Left lung (tissue), 10 donors: Measurements from ENCODE around the gene PPP1R14B. TPM values are rescaled to one million over a fixed set of nuclear protein-coding genes. Genes with fewer than 3 reads are reported as not detected.

Source experiments
- ATAC-seq: fragments of 200-7000 bp; cut with Tn5 transposase; one replicate; pipeline ENCODE4 v1.9.1; 2020; ENCODE audit warnings: moderate library complexity
- DNase-seq, 4 donors: peaks; one replicate each; pipeline ENCODE4 v3.0.0-alpha.2; 2013 to 2020
- H3K27ac ChIP-seq, 2 donors: fragments of 200-600 bp; sonication (generic) in 1 of 2; one replicate each; pipeline versions ENCODE4 v1.5.0 to v1.8.0; 2020 to 2021
- H3K27me3 ChIP-seq, 2 donors: fragments of 200-600 bp; sonication (generic) in 1 of 2; one replicate each; pipeline versions ENCODE4 v1.5.0 to v1.8.0; 2020 to 2021
- H3K36me3 ChIP-seq, 2 donors: fragments of 200-600 bp; sonication (generic) in 1 of 2; one replicate each; pipeline versions ENCODE4 v1.5.0 to v1.8.0; 2020 to 2021
- H3K4me1 ChIP-seq, 2 donors: fragments of 200-600 bp; one replicate each; pipeline ENCODE4 v1.8.0; 2021
- H3K4me3 ChIP-seq, 2 donors: fragments of 200-600 bp; sonication (generic) in 1 of 2; one replicate each; pipeline versions ENCODE4 v1.5.0 to v1.8.0; 2020 to 2021; ENCODE audit warnings: mild to moderate bottlenecking in 1 of 2
- H3K9me3 ChIP-seq, 2 donors: fragments of 200-600 bp; sonication (generic) in 1 of 2; one replicate each; pipeline versions ENCODE4 v1.5.0 to v1.8.0; 2020 to 2021
- intact Hi-C, 2 donors: fragments of 100-400 bp; cut with DNase I; formaldehyde crosslinking; loops; one replicate each; pipeline versions ENCODE4 v1.11.2 to v1.14.2; 2022
- polyA plus RNA-seq, 6 donors: library from polyadenylated mRNA; unstranded; fragments of 120-200 nt; gene quantifications; one replicate each; pipeline ENCODE4 v1.2.1, GENCODE V29; 2013; ENCODE audit not compliant: insufficient read length in 6 of 6
- total RNA-seq, 2 donors: library from RNA; stranded (reverse); fragmentation: NEBNext Ultra II Directional; extraction: Animal tissue kit (Norgen Biotek cat#: 25700); gene quantifications; one replicate each; pipeline ENCODE4 v1.2.1, GENCODE V29; 2021
- TF ChIP-seq, protein P1 (sequence below), 2 donors: fragments of 200-600 bp; sonication (generic) in 1 of 2; IDR thresholded peaks; one replicate each; pipeline versions ENCODE4 v1.5.0 to v1.8.0; 2021; ENCODE audit warnings: antibody characterized with exemption in 2 of 2
- donor health status: DM: no; HTN: yes; CAD: no.
- donor health status: DM: no; HTN: no; CAD: no.

Gene PPP1R14B
- total and polyA plus RNA-seq, 8 donors: 56.7 to 200 (median 83.4) TPM

DNA sequence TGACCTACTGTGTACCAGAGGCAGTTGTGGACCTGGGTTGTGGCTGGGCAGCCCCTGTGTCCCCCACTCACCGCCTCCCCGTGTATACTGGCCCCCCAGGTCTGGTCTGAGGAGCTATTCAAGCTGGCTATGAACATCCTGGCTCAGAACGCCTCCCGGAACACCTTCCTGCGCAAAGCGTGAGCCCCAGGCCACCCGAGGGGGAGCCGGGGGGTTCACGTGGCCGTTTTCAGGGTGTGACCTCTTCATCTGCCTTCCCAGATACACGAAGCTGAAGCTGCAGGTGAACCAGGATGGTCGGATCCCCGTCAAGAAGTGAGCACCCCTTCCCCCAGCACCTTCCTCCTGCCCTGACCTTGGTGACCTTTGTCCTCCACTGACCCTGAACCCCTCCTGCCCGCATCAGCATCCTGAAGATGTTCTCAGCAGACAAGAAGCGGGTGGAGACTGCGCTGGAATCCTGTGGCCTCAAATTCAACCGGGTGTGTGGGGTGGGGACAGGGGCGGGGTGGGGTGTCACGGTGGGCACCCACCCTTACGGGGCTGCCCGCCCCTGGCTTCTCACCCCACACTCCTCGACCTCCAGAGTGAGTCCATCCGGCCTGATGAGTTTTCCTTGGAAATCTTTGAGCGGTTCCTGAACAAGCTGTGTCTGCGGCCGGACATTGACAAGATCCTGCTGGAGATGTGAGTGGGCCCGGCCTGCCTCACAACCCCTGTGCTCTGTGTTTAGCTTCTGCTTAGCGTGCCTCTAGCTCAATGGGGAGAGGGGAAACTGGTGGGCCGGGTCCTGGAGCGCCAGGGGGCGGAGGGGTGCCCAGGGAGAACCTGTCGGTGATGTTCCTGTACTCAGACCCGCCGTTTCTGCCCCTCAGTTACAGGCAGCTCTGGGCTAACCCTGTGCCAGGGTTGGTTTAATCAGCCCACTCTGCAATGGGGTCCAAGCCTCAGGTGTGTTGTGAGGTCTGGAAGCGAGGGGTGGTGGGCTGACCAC is 8.7 kb upstream of the PPP1R14B start:
- no peaks in the 10 kb centered on the region for H3K9me3 ChIP-seq
- H3K36me3 ChIP-seq: peaks cover 0 to 62% of the 10 kb centered on the region in 2 donors
- TF ChIP-seq, protein P1, sequence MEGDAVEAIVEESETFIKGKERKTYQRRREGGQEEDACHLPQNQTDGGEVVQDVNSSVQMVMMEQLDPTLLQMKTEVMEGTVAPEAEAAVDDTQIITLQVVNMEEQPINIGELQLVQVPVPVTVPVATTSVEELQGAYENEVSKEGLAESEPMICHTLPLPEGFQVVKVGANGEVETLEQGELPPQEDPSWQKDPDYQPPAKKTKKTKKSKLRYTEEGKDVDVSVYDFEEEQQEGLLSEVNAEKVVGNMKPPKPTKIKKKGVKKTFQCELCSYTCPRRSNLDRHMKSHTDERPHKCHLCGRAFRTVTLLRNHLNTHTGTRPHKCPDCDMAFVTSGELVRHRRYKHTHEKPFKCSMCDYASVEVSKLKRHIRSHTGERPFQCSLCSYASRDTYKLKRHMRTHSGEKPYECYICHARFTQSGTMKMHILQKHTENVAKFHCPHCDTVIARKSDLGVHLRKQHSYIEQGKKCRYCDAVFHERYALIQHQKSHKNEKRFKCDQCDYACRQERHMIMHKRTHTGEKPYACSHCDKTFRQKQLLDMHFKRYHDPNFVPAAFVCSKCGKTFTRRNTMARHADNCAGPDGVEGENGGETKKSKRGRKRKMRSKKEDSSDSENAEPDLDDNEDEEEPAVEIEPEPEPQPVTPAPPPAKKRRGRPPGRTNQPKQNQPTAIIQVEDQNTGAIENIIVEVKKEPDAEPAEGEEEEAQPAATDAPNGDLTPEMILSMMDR (IDR thresholded peaks at IDR 0.05): no peak
- peak in 1 of 4 donors; percentile 70 for DNase-seq
- no peak overlapping the region for H3K27ac ChIP-seq
- intact Hi-C loops: no loop called here
- H3K4me1 ChIP-seq: peaks cover 9 to 34% of the 10 kb centered on the region in 2 donors
- no peak overlapping the region for H3K4me3 ChIP-seq
- H3K27me3 ChIP-seq: no peaks in the 10 kb centered on the region
- ATAC-seq: no peak

DNA sequence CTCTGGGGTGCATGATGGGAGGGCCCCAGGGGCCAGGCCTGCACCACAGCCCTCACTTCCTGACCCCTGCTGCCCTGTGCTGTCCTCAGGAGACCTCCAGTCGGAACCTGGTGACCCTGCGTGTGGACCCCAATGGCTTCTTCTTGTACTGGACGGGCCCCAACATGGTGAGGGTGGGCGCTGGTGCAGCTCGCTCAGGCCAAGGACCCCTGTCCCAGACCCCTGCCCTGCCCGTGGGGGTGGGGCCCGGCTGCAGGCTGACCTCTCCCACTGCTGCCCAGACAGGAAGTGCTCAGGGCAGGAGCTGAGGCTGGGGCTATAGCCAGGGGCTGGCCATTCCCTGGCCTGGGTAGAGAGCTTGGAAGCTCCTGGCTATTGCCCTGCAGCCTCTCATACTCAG is 7.6 kb upstream of the PPP1R14B start:
- no peak overlapping the region for H3K4me3 ChIP-seq
- H3K27ac ChIP-seq: no peak overlapping the region
- H3K36me3 ChIP-seq: peaks cover 0 to 52% of the 10 kb centered on the region in 2 donors
- TF ChIP-seq, protein P1 (IDR thresholded peaks at IDR 0.05): no peak
- H3K4me1 ChIP-seq: peaks cover 9 to 35% of the 10 kb centered on the region in 2 donors
- no peaks in the 10 kb centered on the region for H3K27me3 ChIP-seq
- intact Hi-C loops: no loop called here
- DNase-seq: peak in 1 of 4 donors; percentile 78
- ATAC-seq: no peak
- H3K9me3 ChIP-seq: no peaks in the 10 kb centered on the region

DNA sequence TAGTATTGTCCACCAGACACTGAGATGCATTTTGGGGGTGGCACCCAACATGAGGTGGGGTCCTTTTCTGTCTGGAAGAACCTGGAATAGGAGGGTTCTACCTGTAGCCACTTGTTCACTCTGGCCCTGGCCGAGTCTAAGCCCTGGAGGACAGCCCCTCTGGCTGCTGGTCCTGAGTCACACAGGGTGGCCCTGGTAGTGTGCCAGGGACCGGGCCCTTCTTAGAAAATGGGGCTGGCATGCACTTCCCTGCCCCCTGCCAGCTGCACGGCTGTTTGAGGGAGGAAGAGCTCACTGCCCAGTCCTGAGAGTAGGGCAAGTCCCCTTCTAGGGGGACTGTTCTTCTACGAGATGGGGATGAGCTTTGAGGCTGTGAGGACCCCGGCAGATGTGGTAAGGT is 6.7 kb upstream of the PPP1R14B start:
- peaks cover 0 to 43% of the 10 kb centered on the region in 2 donors for H3K36me3 ChIP-seq
- intact Hi-C loops: no loop called here
- no peaks in the 10 kb centered on the region for H3K9me3 ChIP-seq
- no peak for ATAC-seq
- DNase-seq: peak in 1 of 4 donors; percentile 42
- H3K27ac ChIP-seq: no peak overlapping the region
- peaks cover 9 to 35% of the 10 kb centered on the region in 2 donors for H3K4me1 ChIP-seq
- TF ChIP-seq, protein P1 (IDR thresholded peaks at IDR 0.05): no peak
- peak overlapping the region in 1 of 2 donors; percentile 87 for H3K4me3 ChIP-seq
- no peaks in the 10 kb centered on the region for H3K27me3 ChIP-seq

DNA sequence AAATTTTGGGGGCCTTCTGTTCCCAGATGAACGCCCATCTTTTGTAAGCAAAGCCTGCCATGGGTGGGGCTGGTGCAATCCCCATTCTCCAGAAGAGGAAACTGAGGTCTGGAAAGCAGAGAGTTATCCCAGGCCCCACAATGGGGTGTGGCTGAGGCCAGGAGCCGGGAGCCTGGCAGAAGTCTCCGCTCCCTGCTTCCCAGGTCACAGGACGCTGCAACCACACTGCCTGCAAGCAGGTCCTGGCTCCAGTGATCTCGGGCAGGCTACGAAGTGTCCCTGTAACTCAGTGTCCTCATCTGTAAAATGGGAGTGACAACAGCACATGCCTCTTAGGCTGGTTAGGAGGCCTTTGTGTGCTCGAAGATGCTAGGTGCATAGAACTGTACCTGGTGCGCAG is 6.3 kb upstream of the PPP1R14B start:
- Histone ChIP-seq H3K27me3 (no peaks in the 10 kb centered on the region), H3K36me3 (peaks cover 0 to 39% of the 10 kb centered on the region in 2 donors), H3K4me1 (peaks cover 9 to 35% of the 10 kb centered on the region in 2 donors), H3K27ac (no peak overlapping the region), H3K9me3 (no peaks in the 10 kb centered on the region), H3K4me3 (peak overlapping the region in 1 of 2 donors; percentile 87)
- intact Hi-C loops: no loop called here
- TF ChIP-seq, protein P1 (IDR thresholded peaks at IDR 0.05): no peak
- ATAC-seq (no peak), DNase-seq (no peak)
